Hepatocyte (in vitro differentiated cells): ENCODE results near the gene SLC22A12. TPM values are rescaled to one million over a fixed set of nuclear protein-coding genes. Genes with fewer than 3 reads are reported as not detected.

Experiments
- DNase-seq: peaks from one replicate; pipeline ENCODE4 v3.0.0-alpha.2; 2016; ENCODE audit warnings: low spot score
- H2AFZ ChIP-seq: fragments of 200-600 bp; sonication (generic); 2 replicates; pipeline ENCODE4 v1.6.0; 2016; ENCODE audit warnings: antibody characterized with exemption, mild to moderate bottlenecking
- H3K27ac ChIP-seq: fragments of 200-600 bp; sonication (generic); 2 replicates; pipeline ENCODE4 v1.5.1; 2016; ENCODE audit warnings: mild to moderate bottlenecking
- H3K27me3 ChIP-seq: fragments of 200-600 bp; sonication (generic); 2 replicates; pipeline ENCODE4 v1.6.1; 2016
- H3K36me3 ChIP-seq: fragments of 200-600 bp; sonication (generic); replicated peaks from 2 replicates; pipeline ENCODE4 v1.5.1; 2016; ENCODE audit warnings: low read depth; ENCODE audit not compliant: insufficient read depth
- H3K4me1 ChIP-seq: fragments of 200-600 bp; sonication (generic); 2 replicates; pipeline ENCODE4 v1.5.1; 2016; ENCODE audit warnings: mild to moderate bottlenecking, moderate library complexity; ENCODE audit not compliant: insufficient read depth
- H3K4me2 ChIP-seq: fragments of 200-600 bp; sonication (generic); 2 replicates; pipeline ENCODE4 v1.6.0; 2016
- H3K4me3 ChIP-seq: fragments of 200-600 bp; sonication (generic); 2 replicates; pipeline ENCODE4 v1.5.1; 2016; ENCODE audit warnings: mild to moderate bottlenecking
- H3K79me2 ChIP-seq: fragments of 200-600 bp; sonication (generic); 2 replicates; pipeline ENCODE4 v1.6.0; 2017; ENCODE audit warnings: mild to moderate bottlenecking
- H3K9me2 ChIP-seq: fragments of 200-600 bp; sonication (generic); replicated peaks from 2 replicates; pipeline ENCODE4 v1.6.0; 2017; ENCODE audit warnings: mild to moderate bottlenecking; ENCODE audit not compliant: insufficient read depth
- H3K9me3 ChIP-seq: fragments of 200-600 bp; sonication (generic); 2 replicates; pipeline ENCODE4 v1.5.1; 2016; ENCODE audit warnings: low read depth, mild to moderate bottlenecking
- H4K20me1 ChIP-seq: fragments of 200-600 bp; sonication (generic); 2 replicates; pipeline ENCODE4 v1.6.0; 2016; ENCODE audit warnings: mild to moderate bottlenecking; ENCODE audit not compliant: insufficient read depth, poor library complexity, severe bottlenecking
- CTCF ChIP-seq: fragments of 200-600 bp; sonication (generic); IDR thresholded peaks from 2 replicates; pipeline ENCODE4 v1.5.1; 2016; ENCODE audit warnings: antibody characterized with exemption, mild to moderate bottlenecking; ENCODE audit not compliant: poor library complexity
- EZH2 ChIP-seq: fragments of 200-600 bp; sonication (generic); IDR thresholded peaks from 2 replicates; pipeline ENCODE4 v1.6.1; 2016; ENCODE audit warnings: antibody characterized with exemption, mild to moderate bottlenecking, borderline replicate concordance
- EZH2phosphoT487 ChIP-seq: fragments of 200-600 bp; sonication (generic); IDR thresholded peaks from one replicate; pipeline ENCODE4 v1.6.1; 2018; ENCODE audit warnings: antibody characterized with exemption, mild to moderate bottlenecking, low read depth, moderate library complexity; ENCODE audit not compliant: unreplicated experiment, severe bottlenecking
- WGBS: methylation state at CpG from one replicate; pipeline ENCODE4 v1.1.6; 2016; ENCODE audit warnings: low lambda C conversion rate; ENCODE audit errors: missing lambda C conversion rate; 5-methylcytosine and 5-hydroxymethylcytosine counted together
- polyA plus RNA-seq: library from polyadenylated mRNA; unstranded; fragments of >200 nt; fragmentation: Nextera tagmentation; extraction: Ambion mirVana; gene quantifications from 2 replicates; pipeline ENCODE4 v1.2.1, GENCODE V29; 2016
- total RNA-seq: library from RNA; depleted of rRNA; stranded (reverse); fragments of >200 nt; gene quantifications from 2 replicates; pipeline ENCODE4 v1.2.3, GENCODE V29; 2014

The SLC22A12 gene
- total and polyA plus RNA-seq, 2 experiments from 2014 or later, result 0.11 TPM; not detected in 1

GRCh38 chr11:64629796-64630562, 39.0 kb downstream of the SLC22A12 start:
- H3K9me3 ChIP-seq, result no peaks in the 10 kb centered on the region
- H2AFZ ChIP-seq, result no peak overlapping the region
- no peaks in the 10 kb centered on the region for H3K79me2 ChIP-seq
- no peak overlapping the region for H3K4me3 ChIP-seq
- H3K9me2 ChIP-seq, result no peaks in the 10 kb centered on the region
- H3K27ac ChIP-seq, result no peak overlapping the region
- peaks cover 13% of the 10 kb centered on the region for H3K27me3 ChIP-seq
- DNase-seq, result peak; percentile 45
- WGBS, result 51% methylated on average over 32 of the region's 56 CpGs
- no peaks in the 10 kb centered on the region for H3K36me3 ChIP-seq
- TF ChIP-seq EZH2phosphoT487 (no peak), EZH2 (no peak), CTCF (no peak)
- no peaks in the 10 kb centered on the region for H4K20me1 ChIP-seq
- H3K4me1 ChIP-seq, result no peaks in the 10 kb centered on the region
- no peak overlapping the region for H3K4me2 ChIP-seq

GRCh38 chr11:64631675-64632074, 40.7 kb downstream of the SLC22A12 start:
- no peak overlapping the region for H3K4me2 ChIP-seq
- no peak overlapping the region for H2AFZ ChIP-seq
- H3K9me3 ChIP-seq, result no peaks in the 10 kb centered on the region
- no peaks in the 10 kb centered on the region for H3K9me2 ChIP-seq
- H4K20me1 ChIP-seq, result no peaks in the 10 kb centered on the region
- H3K36me3 ChIP-seq, result no peaks in the 10 kb centered on the region
- DNase-seq, result no peak
- H3K79me2 ChIP-seq, result no peaks in the 10 kb centered on the region
- no peaks in the 10 kb centered on the region for H3K4me1 ChIP-seq
- no peak overlapping the region for H3K4me3 ChIP-seq
- peaks cover 13% of the 10 kb centered on the region for H3K27me3 ChIP-seq
- 80% methylated on average over 4 of the region's 4 CpGs for WGBS
- no peak overlapping the region for H3K27ac ChIP-seq
- no peak for TF ChIP-seq EZH2
- no peak for TF ChIP-seq EZH2phosphoT487
- no peak for TF ChIP-seq CTCF

- TF ChIP-seq EZH2phosphoT487 (no peak), EZH2 (no peak), CTCF (no peak)
- no peaks in the 10 kb centered on the region for H4K20me1 ChIP-seq
Measured at GRCh38 chr11:64632237-64632636, 41.2 kb downstream of the SLC22A12 start.

More at GRCh38 chr11:64632237-64632636, 41.2 kb downstream of the SLC22A12 start:
- peaks cover 13% of the 10 kb centered on the region for H3K27me3 ChIP-seq
- H3K4me3 ChIP-seq, result no peak overlapping the region
- DNase-seq, result no peak
- no peaks in the 10 kb centered on the region for H3K36me3 ChIP-seq
- H3K4me2 ChIP-seq, result no peak overlapping the region
- H3K9me2 ChIP-seq, result no peaks in the 10 kb centered on the region
- no peak overlapping the region for H3K27ac ChIP-seq
- H2AFZ ChIP-seq, result no peak overlapping the region
- no peaks in the 10 kb centered on the region for H3K79me2 ChIP-seq
- H3K4me1 ChIP-seq, result no peaks in the 10 kb centered on the region
- WGBS, result 83% methylated on average over 6 of the region's 6 CpGs
- H3K9me3 ChIP-seq, result no peaks in the 10 kb centered on the region
